RWPE1 (cell line): ENCODE results near the gene RASAL2.
A peak's percentile ranks its signal among the peaks of the same experiment; 100 is the strongest.

Source experiments
- CTCF ChIA-PET: fragments of 350-600 bp; sonication (Branson Sonifier 250); formaldehyde crosslinking; extraction: SDS; loops from one replicate; lab custom pipeline; 2021; lab: Yijun Ruan, JAX
- POLR2A ChIA-PET: fragments of 400-600 bp; formaldehyde crosslinking; extraction: SDS; loops from one replicate; lab custom pipeline; 2020; ENCODE audit warnings: antibody characterized with exemption; ENCODE audit not compliant: low non-redundant PET; lab: Yijun Ruan, JAX
- DNase-seq: peaks from one replicate; pipeline ENCODE4 v3.0.0; 2012; ENCODE audit warnings: low spot score
- H3K27ac ChIP-seq: fragments of 450-650 bp; 2 replicates; pipeline ENCODE4 v1.5.1; 2017
- TF ChIP-seq, protein P1 (sequence below): fragments of 450-650 bp; conservative IDR thresholded peaks from 2 replicates; pipeline ENCODE4 v1.5.1; 2017; ENCODE audit warnings: low read depth, mild to moderate bottlenecking

RASAL2 gene

DNA sequence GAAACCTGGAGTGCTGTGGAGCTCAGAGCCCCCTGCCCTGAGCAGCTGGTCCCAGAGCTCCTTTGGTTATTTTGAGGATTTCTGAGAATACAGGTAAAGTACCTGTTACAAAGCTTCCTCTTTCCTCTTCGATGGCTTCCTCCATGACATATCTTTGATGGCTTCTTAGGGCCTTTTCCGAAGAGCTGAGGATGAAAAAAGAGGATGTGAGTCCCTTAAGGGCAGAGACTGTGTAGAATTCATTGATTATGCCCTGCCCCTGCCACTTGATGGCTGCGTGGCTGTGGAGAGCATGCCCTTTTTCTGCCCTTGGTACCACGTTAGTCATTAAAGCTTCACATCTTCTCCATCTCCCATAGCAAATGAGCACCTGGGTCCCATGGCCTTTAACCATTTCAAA is 433.2 kb downstream of the RASAL2 start:
- H3K27ac ChIP-seq = no peak overlapping the region
- TF ChIP-seq, protein P1, sequence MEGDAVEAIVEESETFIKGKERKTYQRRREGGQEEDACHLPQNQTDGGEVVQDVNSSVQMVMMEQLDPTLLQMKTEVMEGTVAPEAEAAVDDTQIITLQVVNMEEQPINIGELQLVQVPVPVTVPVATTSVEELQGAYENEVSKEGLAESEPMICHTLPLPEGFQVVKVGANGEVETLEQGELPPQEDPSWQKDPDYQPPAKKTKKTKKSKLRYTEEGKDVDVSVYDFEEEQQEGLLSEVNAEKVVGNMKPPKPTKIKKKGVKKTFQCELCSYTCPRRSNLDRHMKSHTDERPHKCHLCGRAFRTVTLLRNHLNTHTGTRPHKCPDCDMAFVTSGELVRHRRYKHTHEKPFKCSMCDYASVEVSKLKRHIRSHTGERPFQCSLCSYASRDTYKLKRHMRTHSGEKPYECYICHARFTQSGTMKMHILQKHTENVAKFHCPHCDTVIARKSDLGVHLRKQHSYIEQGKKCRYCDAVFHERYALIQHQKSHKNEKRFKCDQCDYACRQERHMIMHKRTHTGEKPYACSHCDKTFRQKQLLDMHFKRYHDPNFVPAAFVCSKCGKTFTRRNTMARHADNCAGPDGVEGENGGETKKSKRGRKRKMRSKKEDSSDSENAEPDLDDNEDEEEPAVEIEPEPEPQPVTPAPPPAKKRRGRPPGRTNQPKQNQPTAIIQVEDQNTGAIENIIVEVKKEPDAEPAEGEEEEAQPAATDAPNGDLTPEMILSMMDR = no peak
- POLR2A ChIA-PET = no interaction called here
- DNase-seq = no peak
- CTCF ChIA-PET = interaction anchor here (0.6 kb wide), 2 partner anchors 723 to 1288 kb away, joined by 3 to 5 read pairs; no protein-coding TSS in a partner anchor

DNA sequence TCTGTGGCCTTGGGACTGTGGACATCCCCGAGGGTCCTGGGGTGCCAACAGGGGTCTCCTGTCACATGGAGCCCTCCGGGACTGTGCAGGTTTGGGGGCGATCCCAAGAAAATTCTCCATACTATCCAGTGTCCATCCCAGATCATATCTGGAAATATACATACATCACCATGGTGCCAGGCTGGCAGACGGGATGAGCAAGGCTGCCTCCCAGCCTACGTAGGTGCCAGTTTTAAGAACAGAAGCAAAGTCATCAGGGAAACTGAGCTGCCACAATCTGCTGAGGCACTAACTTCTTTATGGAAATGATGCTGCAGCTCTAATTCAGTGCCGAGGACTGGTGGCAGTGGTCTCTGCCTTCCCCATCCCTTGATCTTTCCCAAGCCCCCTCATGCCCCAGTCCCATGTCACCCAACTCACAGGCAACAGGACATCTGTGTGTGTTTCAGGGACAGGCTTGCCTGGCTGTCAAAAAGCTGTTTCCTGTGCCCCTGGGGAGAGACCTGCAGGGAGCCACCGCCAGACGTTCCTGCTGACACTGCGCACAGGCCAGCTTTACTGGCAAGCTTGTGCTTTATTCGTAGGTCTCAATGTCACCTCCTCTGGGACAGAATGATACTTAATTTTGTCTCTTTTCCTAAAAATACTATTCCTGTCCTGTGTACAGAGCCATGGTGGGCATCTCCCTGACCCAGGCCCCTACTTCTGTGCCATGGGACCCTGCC is 434.5 kb downstream of the RASAL2 start:
- TF ChIP-seq, protein P1 = no peak
- POLR2A ChIA-PET = no interaction called here
- no peak overlapping the region for H3K27ac ChIP-seq
- DNase-seq = no peak
- CTCF ChIA-PET = interaction anchor here (0.5 kb wide), 1 partner anchor 1377 kb away, joined by 3 read pairs; no protein-coding TSS in a partner anchor

DNA sequence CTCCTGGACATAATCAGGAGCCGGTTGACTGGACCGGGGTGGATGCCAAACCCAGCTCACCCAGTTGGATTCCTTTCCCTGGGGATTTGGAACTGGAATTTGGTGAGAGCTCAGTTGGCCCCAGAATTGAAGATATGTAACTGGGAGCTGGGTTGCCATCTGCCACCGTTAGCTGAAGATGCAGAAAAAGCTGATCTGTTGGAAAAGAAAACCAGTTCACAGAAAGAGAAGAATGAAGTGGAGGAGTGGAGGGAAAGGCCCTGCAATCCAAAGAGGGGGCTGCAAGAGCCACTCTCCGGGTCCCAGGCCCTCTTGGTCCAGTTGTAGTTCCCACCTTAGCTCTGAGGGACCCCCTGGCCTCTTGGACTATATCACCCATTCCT is 435.0 kb downstream of the RASAL2 start:
- POLR2A ChIA-PET = no interaction called here
- TF ChIP-seq, protein P1 = no peak
- CTCF ChIA-PET = interaction anchor here (0.5 kb wide), 1 partner anchor 1376 kb away, joined by 3 read pairs; no protein-coding TSS in a partner anchor
- no peak for DNase-seq
- no peak overlapping the region for H3K27ac ChIP-seq

DNA sequence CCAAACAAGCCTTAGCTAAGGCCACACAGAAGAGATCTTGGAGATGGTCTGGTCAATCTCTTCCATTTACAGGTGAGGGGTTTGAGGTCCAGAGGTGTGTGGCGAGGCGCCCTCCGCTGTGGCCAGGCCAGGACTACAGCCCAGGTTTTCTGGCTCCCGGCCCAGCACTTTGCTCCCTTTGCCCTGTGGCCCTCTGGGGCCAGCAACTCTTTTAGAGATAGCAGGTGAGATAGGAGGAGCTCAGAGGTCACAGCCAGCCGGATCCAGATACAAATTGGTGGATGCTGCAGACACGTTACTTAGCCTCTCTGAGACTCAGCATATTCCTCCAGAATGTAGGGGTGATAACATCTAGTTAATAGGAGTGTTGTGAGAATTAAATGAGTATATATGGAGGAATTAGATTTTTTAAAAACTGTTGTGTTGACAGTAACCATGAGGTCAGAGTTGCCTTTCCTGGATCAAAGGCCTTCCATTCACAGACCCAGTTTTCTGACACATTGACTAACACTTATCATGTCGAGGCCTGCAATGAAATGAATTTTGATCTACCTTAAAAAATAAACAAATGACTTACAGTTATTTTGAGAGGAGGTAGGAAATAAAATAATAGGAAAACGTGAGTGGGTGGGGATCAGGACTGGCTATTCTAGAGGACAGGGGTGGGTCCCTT is 435.6 kb downstream of the RASAL2 start:
- ChIA-PET CTCF (interaction anchor here (0.5 to 0.9 kb wide), 2 partner anchors 14 to 429 kb away, joined by 3 to 5 read pairs; no protein-coding TSS in a partner anchor), POLR2A (no interaction called here)
- DNase-seq = peak; percentile 78
- no peak overlapping the region for H3K27ac ChIP-seq
- TF ChIP-seq, protein P1 = no peak

DNA sequence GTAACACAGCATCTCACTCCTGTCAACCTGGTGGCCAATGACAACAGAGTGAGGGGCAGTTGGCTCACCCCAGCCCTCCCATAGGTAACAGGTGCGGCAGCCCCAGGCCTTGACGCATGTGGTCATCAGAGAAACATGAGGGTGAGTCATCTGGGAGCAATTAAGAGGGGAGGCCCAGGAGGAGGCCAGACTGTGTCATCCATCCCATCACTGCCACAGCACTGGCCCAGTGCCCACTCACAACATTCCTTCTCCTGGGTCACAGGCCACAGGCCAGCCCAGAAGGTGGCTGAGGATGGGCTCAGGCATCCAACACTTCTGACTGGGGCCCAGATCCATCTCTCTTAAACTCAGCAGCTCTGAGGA is 436.1 kb downstream of the RASAL2 start:
- H3K27ac ChIP-seq = peak overlapping the region; percentile 32; the same call in 1 of the 2 replicates
- ChIA-PET CTCF (interaction anchor here (0.5 to 1.1 kb wide), 5 partner anchors 13 to 472 kb away, joined by 3 to 5 read pairs (median 3); no protein-coding TSS in a partner anchor), POLR2A (interaction anchor here (0.5 kb wide), 1 partner anchor 591 kb away, joined by 7 read pairs; no protein-coding TSS in a partner anchor)
- peak; percentile 97 for DNase-seq
- TF ChIP-seq, protein P1 = no peak

DNA sequence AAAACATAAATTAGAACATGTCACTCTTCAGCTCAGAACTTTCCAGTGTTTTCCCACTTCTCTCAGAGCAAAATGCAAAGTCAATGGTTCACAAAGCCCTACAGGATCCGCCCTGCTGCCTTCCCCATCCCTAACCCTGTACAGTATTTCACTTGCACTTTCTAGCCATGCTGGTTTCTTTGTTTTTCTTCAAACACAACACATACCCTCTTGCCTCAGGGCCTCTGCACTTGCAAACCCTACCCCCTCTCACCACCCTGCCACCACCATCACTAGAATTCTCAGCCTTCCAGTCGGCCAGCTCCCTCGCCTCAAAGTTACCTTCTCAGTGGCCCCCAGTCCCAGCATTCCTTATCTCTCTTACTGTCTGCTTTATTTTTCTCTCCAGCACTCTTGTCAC is 436.6 kb downstream of the RASAL2 start:
- POLR2A ChIA-PET = interaction anchor here (0.5 kb wide), 1 partner anchor 591 kb away, joined by 7 read pairs; no protein-coding TSS in a partner anchor
- peak overlapping the region; percentile 32; the same call in 1 of the 2 replicates for H3K27ac ChIP-seq
- CTCF ChIA-PET = interaction anchor here (0.5 to 1.1 kb wide), 5 partner anchors 13 to 472 kb away, joined by 3 to 5 read pairs (median 3); no protein-coding TSS in a partner anchor
- TF ChIP-seq, protein P1 = no peak
- peak; percentile 15 for DNase-seq
